Fibroblast of mammary gland (primary cell): Measurements from ENCODE around the gene DHH.
A peak's percentile ranks its signal among the peaks of the same experiment; 100 is the strongest.

Source experiments
- DNase-seq: peaks from one replicate; pipeline ENCODE4 v3.0.0-alpha.2; 2010; ENCODE audit warnings: low read depth
- H3K4me3 ChIP-seq: 2 replicates; pipeline ENCODE4 v1.5.1; 2011; ENCODE audit warnings: low read depth, mild to moderate bottlenecking, low read length, moderate library complexity; ENCODE audit not compliant: control insufficient read depth
- TF ChIP-seq, protein P1 (sequence below): conservative IDR thresholded peaks from 2 replicates; pipeline ENCODE4 v1.5.1; 2011; ENCODE audit warnings: low read depth, low read length, inconsistent platforms; ENCODE audit not compliant: control insufficient read depth, insufficient read depth

DHH gene

DNA sequence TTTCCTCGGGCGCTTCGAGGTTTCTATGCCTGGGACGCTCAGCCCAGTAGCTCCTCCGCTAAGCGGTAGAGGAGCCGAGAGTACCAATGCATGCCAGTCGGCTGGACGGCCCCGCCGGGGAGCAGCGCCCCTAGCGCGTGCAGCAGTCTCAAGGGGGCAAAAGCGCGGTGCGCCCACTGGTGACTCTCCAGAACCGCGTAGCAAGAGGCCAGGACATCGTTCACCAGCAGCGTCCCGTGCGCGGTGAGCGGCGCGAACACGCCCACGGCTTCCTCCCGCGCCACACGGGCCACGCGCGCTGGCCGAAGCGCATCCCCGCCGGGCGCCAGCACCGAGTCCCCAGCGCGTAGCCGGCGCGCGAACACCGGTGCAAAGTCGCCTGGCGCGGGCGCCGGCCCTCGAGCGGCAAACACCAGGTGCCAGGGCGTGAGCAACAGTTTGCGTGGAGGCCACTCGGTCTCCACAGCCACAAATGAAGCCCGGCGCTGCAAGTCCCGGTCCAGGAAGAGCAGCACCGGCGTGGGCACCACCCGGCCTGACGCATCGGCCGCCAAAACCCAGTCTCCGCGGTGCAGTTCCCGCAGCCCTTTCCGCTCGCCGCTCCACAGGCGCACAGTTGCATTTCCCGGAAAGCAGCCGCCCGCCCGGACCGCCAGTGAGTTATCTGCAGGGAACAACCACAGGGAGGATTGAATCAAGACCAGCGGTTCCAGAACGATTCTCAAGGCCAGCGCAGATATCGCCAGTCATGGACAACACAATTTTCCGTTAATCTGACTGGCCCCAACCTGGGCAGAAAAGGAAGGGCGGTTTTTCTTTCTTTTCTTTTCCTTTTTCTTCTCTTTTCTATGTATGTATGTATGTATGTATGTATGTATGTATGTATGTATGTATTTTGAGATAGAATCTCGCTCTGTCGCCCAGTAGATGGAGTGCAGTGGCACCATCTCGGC lies 4.5 kb downstream of the DHH start:
- TF ChIP-seq, protein P1, sequence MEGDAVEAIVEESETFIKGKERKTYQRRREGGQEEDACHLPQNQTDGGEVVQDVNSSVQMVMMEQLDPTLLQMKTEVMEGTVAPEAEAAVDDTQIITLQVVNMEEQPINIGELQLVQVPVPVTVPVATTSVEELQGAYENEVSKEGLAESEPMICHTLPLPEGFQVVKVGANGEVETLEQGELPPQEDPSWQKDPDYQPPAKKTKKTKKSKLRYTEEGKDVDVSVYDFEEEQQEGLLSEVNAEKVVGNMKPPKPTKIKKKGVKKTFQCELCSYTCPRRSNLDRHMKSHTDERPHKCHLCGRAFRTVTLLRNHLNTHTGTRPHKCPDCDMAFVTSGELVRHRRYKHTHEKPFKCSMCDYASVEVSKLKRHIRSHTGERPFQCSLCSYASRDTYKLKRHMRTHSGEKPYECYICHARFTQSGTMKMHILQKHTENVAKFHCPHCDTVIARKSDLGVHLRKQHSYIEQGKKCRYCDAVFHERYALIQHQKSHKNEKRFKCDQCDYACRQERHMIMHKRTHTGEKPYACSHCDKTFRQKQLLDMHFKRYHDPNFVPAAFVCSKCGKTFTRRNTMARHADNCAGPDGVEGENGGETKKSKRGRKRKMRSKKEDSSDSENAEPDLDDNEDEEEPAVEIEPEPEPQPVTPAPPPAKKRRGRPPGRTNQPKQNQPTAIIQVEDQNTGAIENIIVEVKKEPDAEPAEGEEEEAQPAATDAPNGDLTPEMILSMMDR, result no peak
- DNase-seq, result peak; percentile 43
- no peak overlapping the region for H3K4me3 ChIP-seq

DNA sequence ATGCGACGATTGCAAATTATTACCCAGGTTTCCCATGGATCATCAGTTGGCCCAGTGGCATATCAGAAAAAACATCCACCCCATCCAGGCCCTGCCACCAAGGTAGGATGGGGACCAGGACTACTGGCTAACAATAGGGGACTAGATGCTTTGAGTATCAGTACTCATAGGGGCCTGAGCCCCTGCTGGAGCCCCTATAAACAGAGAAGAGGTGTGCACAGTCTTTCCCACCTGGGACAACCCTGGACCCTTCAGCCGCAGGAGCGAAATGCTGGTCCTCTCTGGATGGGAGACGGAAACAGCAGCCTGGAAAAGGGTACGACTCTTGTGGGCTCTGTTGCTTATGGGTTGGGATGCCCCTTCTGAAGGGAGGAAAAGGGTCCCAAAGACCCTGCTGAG lies 5.7 kb downstream of the DHH start:
- H3K4me3 ChIP-seq, result no peak overlapping the region
- DNase-seq, result no peak
- TF ChIP-seq, protein P1, result no peak

DNA sequence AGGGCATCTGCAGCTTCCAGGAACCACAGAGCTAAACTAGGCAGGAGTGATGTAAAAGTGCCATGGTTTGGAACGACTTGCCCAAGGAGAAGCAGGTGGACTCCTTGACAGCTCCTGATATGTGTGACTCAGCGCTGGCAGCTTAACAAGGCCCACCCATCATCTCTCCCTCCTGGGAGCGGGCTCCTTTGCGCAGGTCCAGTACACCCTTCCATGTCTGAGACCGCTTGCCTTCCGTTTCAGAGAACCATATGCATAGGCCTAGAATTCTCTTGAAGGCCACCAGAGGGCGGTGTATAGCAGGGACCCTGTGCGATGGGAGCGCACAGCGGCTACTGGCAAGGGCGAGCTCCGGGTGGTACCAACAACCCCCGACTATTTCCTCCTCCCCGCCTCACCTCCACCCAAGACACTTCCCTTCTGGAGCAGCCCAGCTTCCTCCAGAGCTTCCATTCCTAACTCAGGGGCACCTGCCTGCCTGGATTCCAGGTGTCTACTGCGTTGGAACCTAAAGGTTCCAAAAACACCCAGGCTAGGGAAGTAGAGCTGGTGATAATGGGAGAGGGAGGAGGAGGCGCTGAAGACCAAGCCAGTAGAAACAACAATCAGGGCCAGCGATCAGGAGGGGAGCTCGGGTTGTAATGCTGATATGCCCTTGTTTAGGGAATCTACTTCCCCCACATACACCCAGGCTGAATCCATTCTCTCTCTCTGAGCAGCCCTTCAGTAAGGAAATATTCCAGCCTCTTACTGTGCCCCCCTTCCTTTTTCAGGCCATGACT lies 6.3 kb downstream of the DHH start:
- TF ChIP-seq, protein P1, result peak; percentile 90
- no peak overlapping the region for H3K4me3 ChIP-seq
- peak; percentile 91 for DNase-seq

DNA sequence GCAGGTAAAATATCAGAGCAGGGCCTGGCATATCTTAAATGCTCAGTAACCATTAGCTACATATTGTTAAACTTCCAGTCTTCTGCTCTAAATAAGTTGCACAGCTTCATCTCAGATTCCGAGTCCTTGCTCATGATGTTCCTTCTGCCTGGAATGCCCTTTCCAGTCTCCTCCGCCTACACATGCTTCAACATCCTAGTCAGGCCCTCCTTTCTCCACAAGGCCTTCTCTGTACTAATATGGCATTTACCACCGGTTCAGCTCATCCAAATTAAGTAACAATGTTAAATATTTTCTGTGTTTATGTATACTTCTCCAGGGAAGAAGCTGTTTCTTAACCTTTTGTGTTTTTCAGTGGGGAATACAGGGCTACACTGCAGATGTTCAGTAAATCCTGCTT lies 8.5 kb downstream of the DHH start:
- no peak overlapping the region for H3K4me3 ChIP-seq
- TF ChIP-seq, protein P1, result no peak
- DNase-seq, result peak; percentile 44

DNA sequence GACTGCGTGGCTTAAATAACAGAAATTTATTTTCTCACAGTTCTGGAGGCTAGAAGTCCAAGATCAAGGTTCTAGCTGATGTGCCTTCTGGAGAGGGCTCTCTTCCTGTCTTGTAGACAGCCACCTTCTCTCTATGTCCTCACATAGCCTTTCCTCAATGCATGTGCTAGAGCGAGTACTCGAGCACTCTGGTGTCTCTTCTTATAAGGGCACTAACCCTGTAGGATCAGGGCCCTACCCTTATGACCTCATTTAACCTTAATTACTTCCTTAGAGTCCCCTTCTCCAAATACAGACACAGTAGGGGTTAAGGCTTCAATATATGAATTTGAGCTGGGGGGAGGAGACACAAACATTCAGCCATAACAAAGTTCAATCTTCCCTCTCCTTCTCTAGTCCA lies 10.2 kb downstream of the DHH start:
- no peak overlapping the region for H3K4me3 ChIP-seq
- DNase-seq, result no peak
- TF ChIP-seq, protein P1, result no peak

DNA sequence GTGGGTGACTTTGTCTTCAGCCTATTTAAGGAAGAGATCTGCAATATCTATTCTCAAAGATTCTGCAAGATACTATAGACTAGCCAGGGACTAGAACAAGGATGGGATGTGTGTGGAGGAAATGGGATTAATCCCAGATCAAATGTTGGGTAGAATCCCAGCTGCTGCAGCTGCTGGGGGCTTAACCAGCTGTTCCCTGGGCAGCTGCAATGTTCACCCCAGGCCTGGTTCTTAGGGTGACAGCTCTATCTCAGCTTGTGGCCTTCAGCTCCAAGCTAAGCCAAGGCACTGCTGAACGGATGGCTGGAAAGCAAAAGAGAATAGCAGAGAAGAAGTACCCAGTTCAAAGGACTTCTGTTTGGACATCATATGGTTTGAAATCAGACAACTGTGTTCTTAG lies 14.8 kb downstream of the DHH start:
- no peak for DNase-seq
- no peak overlapping the region for H3K4me3 ChIP-seq
- TF ChIP-seq, protein P1, result no peak
